ACHN (cell line): ENCODE measurements around the gene SHISA6.
A peak's percentile ranks its signal among the peaks of the same experiment; 100 is the strongest.

ENCODE experiments used
- DNase-seq: peaks from one replicate; pipeline ENCODE4 v3.0.0-alpha.2; 2015
- in situ Hi-C: cut with HindIII; loops from 2 replicates; pipeline ENCODE4 v1.10.0; 2017; ENCODE audit warnings: low sequenced_read_pairs, low pct_ligation_motif_present, low pct_unique_long_range_greater_than_20kb

Gene SHISA6

GRCh38 chr17:11487469-11487868 is 246.5 kb downstream of the SHISA6 start:
- no peak for DNase-seq
- in situ Hi-C loops = no loop called here

GRCh38 chr17:11488407-11488806 is 247.4 kb downstream of the SHISA6 start:
- no peak for DNase-seq
- in situ Hi-C loops = no loop called here

- DNase-seq = no peak
- in situ Hi-C loops = no loop called here
These were observed 249.2 kb downstream of the SHISA6 start for GRCh38 chr17:11490171-11490755.

GRCh38 chr17:11492511-11492910 is 251.5 kb downstream of the SHISA6 start:
- in situ Hi-C loops = no loop called here
- no peak for DNase-seq

- in situ Hi-C loops = no loop called here
- DNase-seq = no peak
These were observed 252.9 kb downstream of the SHISA6 start for GRCh38 chr17:11493936-11494335.

- no peak for DNase-seq
- in situ Hi-C loops = no loop called here
These were observed 254.6 kb downstream of the SHISA6 start for GRCh38 chr17:11495613-11496012.

GRCh38 chr17:11499881-11500280 is 258.9 kb downstream of the SHISA6 start:
- DNase-seq = no peak
- in situ Hi-C loops = no loop called here

GRCh38 chr17:11503308-11504035 is 262.5 kb downstream of the SHISA6 start:
- in situ Hi-C loops = no loop called here
- DNase-seq = no peak

- DNase-seq = peak; percentile 49
These were observed 265.6 kb downstream of the SHISA6 start for GRCh38 chr17:11506635-11507034.

GRCh38 chr17:11511696-11512095 is 270.7 kb downstream of the SHISA6 start:
- DNase-seq = no peak
- in situ Hi-C loops = no loop called here

More at GRCh38 chr17:11506635-11507034, 265.6 kb downstream of the SHISA6 start:
- in situ Hi-C loops = no loop called here

- in situ Hi-C loops = no loop called here
- no peak for DNase-seq
These were observed 273.6 kb downstream of the SHISA6 start for GRCh38 chr17:11514565-11514964.

GRCh38 chr17:11514981-11515680 is 274.1 kb downstream of the SHISA6 start:
- in situ Hi-C loops = no loop called here
- no peak for DNase-seq

- in situ Hi-C loops = no loop called here
- DNase-seq = no peak
These were observed 274.9 kb downstream of the SHISA6 start for GRCh38 chr17:11515901-11516300.

- no peak for DNase-seq
- in situ Hi-C loops = no loop called here
These were observed 294.2 kb downstream of the SHISA6 start for GRCh38 chr17:11535231-11535630.

GRCh38 chr17:11538366-11538765 is 297.4 kb downstream of the SHISA6 start:
- no peak for DNase-seq
- in situ Hi-C loops = no loop called here

- no peak for DNase-seq
- in situ Hi-C loops = no loop called here
These were observed 298.6 kb downstream of the SHISA6 start for GRCh38 chr17:11539637-11540036.

- in situ Hi-C loops = no loop called here
- no peak for DNase-seq
These were observed 304.0 kb downstream of the SHISA6 start for GRCh38 chr17:11545002-11545401.

- no peak for DNase-seq
- in situ Hi-C loops = no loop called here
These were observed 304.7 kb downstream of the SHISA6 start for GRCh38 chr17:11545696-11546095.

GRCh38 chr17:11547853-11548252 is 306.8 kb downstream of the SHISA6 start:
- in situ Hi-C loops = no loop called here
- no peak for DNase-seq

GRCh38 chr17:11548398-11548797 is 307.4 kb downstream of the SHISA6 start:
- DNase-seq = no peak
- in situ Hi-C loops = no loop called here
